Measurements from ENCODE around the gene KRTAP9-6. TPM values are rescaled to one million over a fixed set of nuclear protein-coding genes. Genes with fewer than 3 reads are reported as not detected.

KRTAP9-6 gene
- total and polyA plus RNA-seq, 10 of the 15 experiments (the other 5 are each of a cell fraction or from before 2014, with no cell fraction given) = not detected

DNA sequence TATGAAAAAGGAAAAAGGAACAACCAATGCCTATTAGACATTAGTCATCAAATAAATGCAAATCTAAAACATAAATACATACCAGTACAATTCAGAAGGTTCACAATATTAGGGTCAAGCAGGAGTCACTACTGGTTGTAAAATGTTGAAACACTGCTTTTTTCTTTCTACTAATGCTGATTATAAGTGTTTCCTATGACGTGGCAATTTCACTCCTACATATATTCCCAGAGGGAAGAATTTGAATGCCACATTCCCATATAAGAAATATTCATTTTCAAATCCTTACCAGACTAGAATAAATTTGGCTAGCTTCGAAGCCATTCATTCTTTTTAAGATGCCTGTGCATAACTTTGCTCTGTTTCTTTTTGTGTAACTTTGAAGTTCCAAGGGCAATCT is 41.4 kb upstream of the KRTAP9-6 start:
- Histone ChIP-seq H3K4me3 (no peak overlapping the region), H3K27ac (ENCODE audit: control insufficient read depth, insufficient read depth) (no peak overlapping the region), H3K4me1 (ENCODE audit: control insufficient read depth, insufficient read depth, low read length) (no peaks in the 10 kb centered on the region), H4K20me1 (ENCODE audit: control insufficient read depth, insufficient read depth) (no peaks in the 10 kb centered on the region), H3K36me3 (ENCODE audit: control insufficient read depth in 2 of 2, insufficient read depth in 2 of 2, low read length in 1 of 2) (no peaks in the 10 kb centered on the region), H3K9me3 (replicated peaks; ENCODE audit: control insufficient read depth, insufficient read depth, low read length) (no peaks in the 10 kb centered on the region), H3K27me3 (replicated peaks in 1 of 2; ENCODE audit: control insufficient read depth in 2 of 2, insufficient read depth in 2 of 2, low read length in 1 of 2) (peaks cover 0 to 3% of the 10 kb centered on the region in 2 experiments; a peak in 1 of 4 replicates), H3K4me2 (ENCODE audit: control insufficient read depth, insufficient read depth) (no peak overlapping the region), H2AFZ (ENCODE audit: control insufficient read depth, low read depth, low read length) (no peak overlapping the region), H3K9ac (ENCODE audit: control insufficient read depth, insufficient read depth, low read length) (no peak overlapping the region), H3K79me2 (ENCODE audit: control insufficient read depth, insufficient read depth, low read length) (no peaks in the 10 kb centered on the region)
- in situ Hi-C loops (cut with MboI) = no loop called here
- FAIRE-seq = no peak
- CTCF ChIA-PET = no interaction called here
- WGBS (ENCODE audit: insufficient coverage, insufficient replicate concordance, low lambda C conversion rate, missing lambda C conversion rate) = 2% methylated on average over 2 of the region's 2 CpGs
- no TSS peak for BruUV-seq (replicated peaks)
- RAD21 ChIA-PET (ENCODE audit: unreplicated experiment) = no interaction called here
- SMC1A ChIA-PET (ENCODE audit: uncharacterized antibody, unreplicated experiment) = no interaction called here
- DNase-seq (ENCODE audit: low read depth, low spot score) = no peak
- no peak for TF ChIP-seq STAT3 (IDR thresholded peaks at IDR 0.05; ENCODE audit: low read depth, low read length)
- no peak for TF ChIP-seq SPI1 (IDR thresholded peaks at IDR 0.05; ENCODE audit: borderline replicate concordance, insufficient read depth, low read depth, low read length)
- no peak for TF ChIP-seq SMARCA5 (IDR thresholded peaks at IDR 0.05)
- no peak for TF ChIP-seq NRF1 (conservative IDR thresholded peaks at IDR 0.05; ENCODE audit: low read depth, low read length)
- no peak for TF ChIP-seq EZH2 (IDR thresholded peaks at IDR 0.05; ENCODE audit: borderline replicate concordance, control insufficient read depth, low read depth, low read length)
- TF ChIP-seq LARP7 (IDR thresholded peaks at IDR 0.05) = no peak
- TF ChIP-seq EP300 (IDR thresholded peaks at IDR 0.05; ENCODE audit: borderline replicate concordance in 1 of 2, control insufficient read depth in 1 of 2, low read depth in 2 of 2, low read length in 2 of 2) = no peak
- TF ChIP-seq RFX5 (IDR thresholded peaks at IDR 0.05; ENCODE audit: low read depth, low read length) = no peak
- TF ChIP-seq BACH1 (IDR thresholded peaks at IDR 0.05; ENCODE audit: borderline replicate concordance) = no peak
- no peak for TF ChIP-seq ZBTB11 (CRISPR knock-in tag; IDR thresholded peaks at IDR 0.05)
- no peak for TF ChIP-seq KAT2A (conservative IDR thresholded peaks at IDR 0.05; ENCODE audit: control insufficient read depth, low read depth, low read length)
- TF ChIP-seq USF2 (IDR thresholded peaks at IDR 0.05; ENCODE audit: borderline replicate concordance, low read depth, low read length) = no peak
- TF ChIP-seq MXI1 (IDR thresholded peaks at IDR 0.05; ENCODE audit: low read depth, low read length) = no peak
- TF ChIP-seq SMAD1 (IDR thresholded peaks at IDR 0.05; ENCODE audit: low read depth, partially characterized antibody) = no peak
- TF ChIP-seq TBL1XR1 (IDR thresholded peaks at IDR 0.05; ENCODE audit: low read depth, low read length) = no peak
- TF ChIP-seq NFXL1 (IDR thresholded peaks at IDR 0.05; ENCODE audit: borderline replicate concordance) = no peak
- TF ChIP-seq RCOR1 (conservative IDR thresholded peaks at IDR 0.05; ENCODE audit: low read depth, low read length) = no peak
- no peak for ATAC-seq
- intact Hi-C loops (cut with micrococcal nuclease; ENCODE audit: unreplicated experiment) = no loop called here
- POLR2A ChIA-PET = no interaction called here
